Measurements from ENCODE around the gene SCAMP4.
"Not testable (repeated sequence)": the region's sequence is repeated elsewhere in the genome, so short reads cannot be mapped to it uniquely, and the experiment has no call there.

SCAMP4 gene

GRCh38 chr19:1866693-1867348, 38.4 kb upstream of the SCAMP4 start:
- no peak for DNase-seq

GRCh38 chr19:1867349-1867724, 37.9 kb upstream of the SCAMP4 start:
- DNase-seq, result no peak

GRCh38 chr19:1868971-1869370, 36.2 kb upstream of the SCAMP4 start:
- no peak for DNase-seq

GRCh38 chr19:1871140-1871597, 34.0 kb upstream of the SCAMP4 start:
- no peak for DNase-seq

GRCh38 chr19:1871630-1872029, 33.6 kb upstream of the SCAMP4 start:
- no peak for DNase-seq

- no peak for DNase-seq
Observed at GRCh38 chr19:1872807-1873523, 32.2 kb upstream of the SCAMP4 start.

- no peak for DNase-seq
Observed at GRCh38 chr19:1873524-1874473, 31.4 kb upstream of the SCAMP4 start.

- DNase-seq, result no peak
Observed at GRCh38 chr19:1874554-1875185, 30.5 kb upstream of the SCAMP4 start.

GRCh38 chr19:1875265-1875645, 29.9 kb upstream of the SCAMP4 start:
- not testable (repeated sequence) for DNase-seq

- DNase-seq, result peak; percentile 67 to 77 (median 75)
Observed at GRCh38 chr19:1875646-1876495, 29.3 kb upstream of the SCAMP4 start.

- not testable (repeated sequence) for DNase-seq
Observed at GRCh38 chr19:1876496-1877279, 28.5 kb upstream of the SCAMP4 start.

GRCh38 chr19:1877280-1877660, 27.9 kb upstream of the SCAMP4 start:
- DNase-seq, result not testable (repeated sequence)

- not testable (repeated sequence) for DNase-seq
Observed at GRCh38 chr19:1878583-1878982, 26.6 kb upstream of the SCAMP4 start.

- not testable (repeated sequence) for DNase-seq
Observed at GRCh38 chr19:1879982-1880381, 25.2 kb upstream of the SCAMP4 start.

- no peak for DNase-seq
Observed at GRCh38 chr19:1880611-1881392, 24.4 kb upstream of the SCAMP4 start.

- DNase-seq, result not testable (repeated sequence)
Observed at GRCh38 chr19:1881393-1882088, 23.7 kb upstream of the SCAMP4 start.

- DNase-seq, result peak in 3 of 4 experiments; percentile 25 to 46 (median 41)
Observed at GRCh38 chr19:1882089-1882785, 23.0 kb upstream of the SCAMP4 start.

GRCh38 chr19:1882786-1883692, 22.2 kb upstream of the SCAMP4 start:
- DNase-seq, result no peak
